KBM-7 (cell line): Measurements from ENCODE around the gene BTBD9.

Experiments
- DNase-seq: peaks from one replicate; pipeline ENCODE4 v3.0.0-alpha.2; 2015
- in situ Hi-C: fragments of 300-500 bp; cut with MboI; formaldehyde crosslinking; loops from 2 replicates; pipeline ENCODE4 v1.14.3; 2020; ENCODE audit warnings: low sequenced_read_pairs, low pct_unique_long_range_greater_than_20kb, mixed read lengths

Gene BTBD9

DNA sequence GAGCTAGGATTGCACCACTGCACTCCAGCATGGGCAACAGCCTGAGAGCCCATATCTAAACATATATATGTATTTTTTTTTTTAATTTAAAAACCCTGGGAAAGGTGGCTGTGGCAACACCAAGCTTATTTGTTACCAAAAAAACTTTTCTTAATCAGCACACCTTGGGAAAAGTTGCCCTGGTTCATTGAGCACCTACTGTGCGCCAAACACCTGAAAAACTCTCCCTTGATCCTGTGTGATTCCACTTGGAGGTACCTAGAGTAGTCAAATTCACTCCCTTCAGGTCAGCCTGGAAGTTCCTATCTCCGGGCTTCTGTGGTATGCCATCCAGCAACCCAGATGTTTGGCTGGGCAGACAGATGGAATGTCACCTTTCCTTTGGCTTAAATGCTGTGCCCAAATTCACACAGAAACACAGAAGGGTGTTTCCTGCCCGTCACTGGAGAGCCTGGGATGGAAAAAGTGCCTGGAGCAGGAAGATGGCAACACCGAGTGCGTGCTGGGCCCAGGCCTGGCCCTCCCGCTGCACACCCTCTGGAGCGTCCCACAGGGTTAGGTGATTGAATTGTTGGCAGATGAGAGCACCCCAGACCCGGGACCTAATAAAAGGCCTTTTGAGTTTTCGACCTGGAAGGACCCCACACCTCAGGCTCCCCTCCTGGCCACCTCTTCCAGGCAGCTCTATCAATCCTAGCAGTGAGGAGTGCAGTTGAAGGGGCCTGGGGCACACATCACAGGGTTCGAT, 482.7 kb downstream of the BTBD9 start:
- in situ Hi-C loops: no loop called here

DNA sequence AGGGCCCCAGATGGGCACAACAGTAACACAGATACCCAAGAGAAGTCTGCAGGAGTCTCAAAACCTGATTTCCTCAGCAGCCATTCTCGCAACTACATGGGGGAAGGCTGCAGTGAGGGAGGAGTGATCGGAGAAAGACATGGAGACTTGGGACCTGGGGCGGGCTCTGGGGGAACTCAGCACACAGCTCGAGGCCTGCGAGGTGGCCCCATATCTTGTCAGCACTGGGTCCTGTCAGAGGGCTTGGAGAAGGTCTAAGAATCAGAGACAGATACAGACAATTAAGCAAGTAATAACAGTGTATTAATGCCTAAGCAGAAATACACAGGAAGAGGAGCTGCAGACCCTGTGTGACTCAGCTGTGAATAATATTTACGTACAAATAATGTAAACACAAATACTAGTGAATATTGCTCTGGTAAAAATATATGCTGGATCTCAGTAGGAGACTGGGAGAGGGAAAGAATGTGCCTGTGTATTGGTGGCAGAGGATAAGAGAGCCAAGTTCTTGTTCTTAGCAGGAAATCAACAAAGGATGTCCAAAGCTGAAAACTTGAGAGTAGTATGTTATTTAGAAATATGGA, 484.0 kb downstream of the BTBD9 start:
- in situ Hi-C loops: no loop called here
- no peak for DNase-seq

More for the DNA sequence above, 482.7 kb downstream of the BTBD9 start:
- DNase-seq: no peak

DNA sequence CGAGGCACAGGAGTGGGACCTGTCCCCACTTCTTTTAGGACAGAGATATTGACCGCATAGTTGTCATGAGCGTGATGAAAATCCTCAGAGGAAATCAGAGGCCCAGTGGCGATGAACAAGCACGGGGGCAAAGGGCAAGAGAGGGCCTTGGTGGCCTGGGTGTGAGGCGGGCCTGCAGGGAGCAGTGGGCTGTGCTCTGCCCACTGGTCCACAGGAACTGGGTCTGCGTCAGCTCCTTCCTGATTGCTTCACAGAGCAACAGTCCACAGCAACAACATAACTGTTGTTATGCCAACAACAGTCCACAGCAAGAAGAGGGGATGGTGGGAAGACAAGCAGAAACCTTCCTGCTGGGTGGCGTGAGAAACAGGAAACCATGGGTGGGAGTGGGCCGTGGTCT, 484.6 kb downstream of the BTBD9 start:
- in situ Hi-C loops: no loop called here

DNA sequence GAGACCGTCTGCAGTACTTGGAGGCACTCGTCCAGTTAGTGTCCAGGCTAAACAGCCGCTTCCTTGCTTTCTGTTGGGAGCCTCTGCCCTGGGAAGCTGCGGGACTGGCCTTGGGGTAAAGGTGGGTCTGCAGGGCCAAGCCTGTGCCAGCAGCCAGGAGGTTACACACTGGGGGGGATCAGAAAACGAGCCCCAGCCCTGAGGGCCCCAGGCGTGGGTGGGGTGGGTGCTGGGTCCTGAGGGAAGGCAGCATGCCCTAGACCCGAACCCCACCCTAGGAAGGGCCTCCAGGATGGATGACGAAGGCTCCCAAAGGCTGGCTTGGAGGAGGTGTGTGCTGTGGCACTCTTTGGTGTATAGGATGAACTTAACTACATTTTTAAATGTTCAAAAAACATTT, 485.0 kb downstream of the BTBD9 start:
- no peak for DNase-seq
- in situ Hi-C loops: no loop called here

More for the DNA sequence above, 484.6 kb downstream of the BTBD9 start:
- DNase-seq: no peak

DNA sequence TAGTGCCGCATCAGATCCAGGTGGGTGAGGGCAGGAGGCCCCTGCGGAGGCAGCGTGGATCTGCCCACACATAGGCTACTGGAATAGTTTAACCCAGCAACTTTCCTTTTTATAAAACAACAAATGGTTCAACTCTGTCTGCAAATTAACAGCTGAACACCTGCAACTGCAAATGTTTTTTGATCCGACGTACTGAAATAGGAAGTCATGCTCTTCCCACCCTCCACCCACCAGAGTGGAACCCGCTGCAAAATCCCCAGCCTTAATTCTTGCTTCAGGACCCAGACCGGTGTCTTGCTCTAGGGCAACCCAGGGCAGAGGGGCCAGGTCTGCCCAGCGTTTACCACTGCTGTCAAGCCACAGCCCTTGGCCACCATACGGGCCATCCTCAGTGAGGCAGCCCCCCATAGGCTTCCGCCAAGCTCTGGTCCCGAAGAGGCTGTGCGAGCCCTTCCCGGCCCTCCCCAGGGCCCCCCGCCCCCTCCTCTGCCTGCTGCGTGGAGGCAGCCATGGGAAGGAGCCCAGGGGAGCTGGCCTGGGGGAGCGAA, 485.9 kb downstream of the BTBD9 start:
- in situ Hi-C loops: no loop called here
- no peak for DNase-seq

DNA sequence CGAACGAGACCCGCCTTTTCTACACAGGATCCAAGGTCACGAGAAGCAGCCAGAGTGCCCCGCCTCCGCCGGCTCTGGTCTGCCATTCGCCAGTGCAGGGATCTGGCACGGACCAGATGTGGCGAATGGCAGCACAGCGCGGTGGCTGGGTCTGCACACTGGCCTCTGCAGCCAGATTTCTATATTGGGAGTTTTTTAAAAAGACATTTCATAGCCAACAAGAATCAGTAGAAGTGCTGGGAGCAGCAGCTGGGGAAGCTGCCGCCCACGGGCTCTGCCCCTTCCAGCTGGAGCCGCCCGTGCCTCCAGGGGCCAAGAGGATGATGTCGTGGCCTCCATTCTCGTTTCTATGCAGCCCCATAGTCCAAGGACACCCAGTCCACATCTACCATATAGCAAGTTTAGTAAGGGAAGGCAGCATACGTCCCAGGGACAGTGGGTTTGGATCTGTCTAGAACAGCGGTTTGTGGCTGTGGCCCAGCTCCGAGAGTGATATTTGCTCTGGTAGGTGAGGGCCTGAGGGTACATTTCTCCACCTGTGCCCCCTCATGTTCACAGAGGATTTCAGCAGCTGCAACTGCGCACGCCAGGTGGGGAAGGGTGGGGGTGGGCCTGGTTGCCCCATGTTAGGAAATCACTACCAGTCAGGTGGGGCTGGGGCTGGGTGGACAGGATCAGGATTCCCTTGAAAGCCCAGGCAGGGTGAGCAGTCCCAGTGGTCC, 486.5 kb downstream of the BTBD9 start:
- no peak for DNase-seq
- in situ Hi-C loops: no loop called here

DNA sequence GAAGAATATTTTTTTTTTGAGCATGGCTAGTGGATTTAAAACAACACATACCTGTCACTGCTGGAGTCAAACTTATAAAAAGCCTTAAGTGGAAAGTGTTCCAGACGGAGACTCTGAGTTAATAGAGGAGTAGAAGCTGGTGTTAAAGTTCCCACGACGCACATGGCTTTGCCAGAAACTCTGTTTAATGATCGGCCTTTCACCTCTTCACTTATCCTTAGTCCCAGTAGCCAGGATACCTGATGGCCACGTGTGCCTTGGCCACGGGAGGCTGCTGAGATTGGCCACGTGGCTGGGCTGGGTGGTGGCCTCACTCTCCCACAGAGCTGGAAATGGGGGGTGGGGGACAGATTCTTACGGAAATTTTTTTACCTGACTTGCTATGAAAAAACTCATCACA, 487.1 kb downstream of the BTBD9 start:
- no peak for DNase-seq

DNA sequence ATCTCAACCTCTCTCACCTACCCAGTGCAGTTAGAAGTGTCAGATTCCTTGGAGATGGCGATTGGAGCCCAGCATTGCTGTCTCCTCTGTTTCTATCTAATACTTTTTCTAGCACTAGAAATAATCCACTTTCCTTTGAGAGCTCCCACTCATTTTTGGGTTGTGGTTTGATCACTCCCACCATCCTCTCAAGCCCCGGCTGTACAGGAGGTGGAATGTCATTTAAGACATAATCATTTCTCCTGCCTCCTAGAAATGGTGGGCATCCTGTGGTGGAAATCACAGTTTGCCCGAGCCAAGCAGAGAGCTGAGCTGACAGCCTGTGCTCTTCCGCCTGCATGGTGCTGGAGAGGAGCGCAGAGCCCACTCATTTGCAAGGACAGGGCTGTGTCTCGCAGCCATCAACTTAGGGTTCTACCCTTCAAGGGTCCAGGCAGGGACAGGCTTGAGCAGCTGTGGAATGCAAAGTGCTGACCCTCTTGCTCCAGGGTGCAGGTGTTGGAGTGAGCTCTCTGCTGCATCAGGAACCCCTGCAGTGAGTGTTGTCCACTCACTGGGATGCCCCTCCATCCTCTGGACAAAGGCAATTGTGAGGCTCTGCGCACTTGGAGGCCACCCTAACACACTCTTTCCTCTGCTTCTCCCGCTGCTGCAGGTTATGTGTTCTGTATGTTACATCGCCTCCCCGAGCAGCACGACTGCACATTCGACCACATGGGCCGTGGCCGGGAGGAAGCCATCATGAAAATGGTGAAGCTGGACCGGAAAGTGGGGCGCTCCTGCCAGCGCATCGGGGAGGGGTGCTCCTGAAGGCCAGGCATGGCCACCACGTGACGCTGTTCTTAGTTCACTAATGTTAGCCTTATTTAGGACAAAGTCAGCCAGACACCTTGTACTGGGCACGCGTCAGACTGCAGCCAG, 487.9 kb downstream of the BTBD9 start:
- no peak for DNase-seq
- in situ Hi-C loops: no loop called here

More for the DNA sequence above, 487.1 kb downstream of the BTBD9 start:
- in situ Hi-C loops: no loop called here

DNA sequence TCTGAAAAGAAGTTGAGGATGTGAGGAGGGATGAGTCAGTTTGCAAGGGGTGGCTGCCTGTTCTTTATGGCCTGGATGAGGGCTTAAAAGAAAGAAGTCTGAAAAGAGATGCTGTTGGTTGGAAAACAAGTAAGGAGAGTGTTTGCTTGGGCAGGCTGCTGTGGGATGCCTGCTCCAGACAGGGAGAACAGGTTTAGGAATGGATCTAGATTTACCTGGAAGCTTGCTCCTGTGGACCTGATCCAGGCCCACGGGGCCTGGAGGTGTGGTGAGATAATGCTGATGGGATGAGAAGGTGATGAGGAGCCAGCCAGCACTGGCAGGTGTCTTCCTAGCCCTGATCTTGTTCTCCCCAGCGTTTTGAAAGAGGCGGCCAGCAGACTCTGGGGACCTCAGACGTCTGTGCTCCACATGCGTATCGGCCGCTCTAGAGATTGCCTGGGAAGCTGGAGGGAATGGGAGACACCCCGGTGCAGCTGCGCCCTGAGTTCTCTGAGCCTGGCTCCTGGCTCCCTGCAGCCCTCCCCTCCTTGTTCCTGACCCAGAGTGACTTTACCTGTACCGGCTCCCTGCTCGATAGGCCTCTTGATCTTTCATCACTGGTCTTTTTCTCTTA, 488.9 kb downstream of the BTBD9 start:
- DNase-seq: no peak
- in situ Hi-C loops: no loop called here

DNA sequence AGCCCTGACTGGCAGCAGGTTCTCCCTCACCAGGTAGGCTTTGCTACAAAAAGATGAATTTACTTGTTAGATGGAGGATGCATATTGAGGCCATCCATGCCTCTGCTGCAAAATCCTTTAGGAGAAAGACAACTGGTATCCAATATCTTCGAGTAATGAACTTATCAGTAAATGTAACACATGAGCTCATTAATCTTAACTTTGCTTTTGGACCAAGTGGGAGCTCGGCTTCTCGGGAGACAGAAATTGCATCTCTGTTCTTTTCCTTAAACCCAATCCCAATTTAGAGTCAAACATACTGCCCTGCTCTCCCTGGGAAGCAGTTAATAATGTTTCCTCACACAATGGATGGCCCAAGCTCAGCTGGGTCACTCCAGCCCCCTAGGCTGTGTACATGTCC, 489.7 kb downstream of the BTBD9 start:
- no peak for DNase-seq
- in situ Hi-C loops: no loop called here

DNA sequence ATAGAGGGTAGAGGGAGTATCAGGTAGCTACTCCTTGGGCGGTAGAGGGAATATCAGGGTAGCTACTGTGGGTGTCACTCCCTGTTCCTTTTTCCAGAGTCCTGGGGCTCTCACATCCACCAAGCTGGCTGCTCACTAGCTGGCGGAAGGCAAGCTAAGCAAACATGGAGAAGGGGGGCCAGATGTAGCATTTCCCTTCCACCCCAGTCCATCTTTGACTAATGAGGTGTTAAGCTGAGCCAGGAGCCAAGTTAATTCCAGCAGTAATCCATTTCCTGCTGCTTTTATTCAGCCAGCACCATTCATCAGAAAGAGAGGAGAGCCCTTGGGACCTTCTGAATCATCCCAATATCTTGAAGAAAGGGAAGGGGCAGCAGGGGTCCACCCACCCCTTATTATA, 490.2 kb downstream of the BTBD9 start:
- in situ Hi-C loops: no loop called here
- no peak for DNase-seq

DNA sequence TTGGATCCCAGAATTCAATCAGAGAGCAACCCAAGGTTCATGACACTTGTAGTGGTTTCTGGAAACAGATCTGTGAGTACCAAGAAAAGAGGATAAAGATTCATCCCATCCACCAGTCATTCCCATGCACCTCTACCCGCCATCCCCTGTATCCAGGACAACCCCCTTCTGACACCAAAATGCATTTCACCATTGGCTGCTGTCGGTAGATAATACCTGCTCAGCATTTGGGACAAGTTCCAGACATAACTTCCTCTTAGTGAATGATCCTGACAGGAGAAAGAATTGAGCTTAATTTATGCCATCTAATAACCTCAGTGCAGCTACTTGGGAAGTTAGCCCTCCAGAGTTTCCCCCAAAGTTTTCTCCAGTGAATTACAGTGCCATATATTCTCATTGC, 491.1 kb downstream of the BTBD9 start:
- in situ Hi-C loops: no loop called here
- DNase-seq: no peak

DNA sequence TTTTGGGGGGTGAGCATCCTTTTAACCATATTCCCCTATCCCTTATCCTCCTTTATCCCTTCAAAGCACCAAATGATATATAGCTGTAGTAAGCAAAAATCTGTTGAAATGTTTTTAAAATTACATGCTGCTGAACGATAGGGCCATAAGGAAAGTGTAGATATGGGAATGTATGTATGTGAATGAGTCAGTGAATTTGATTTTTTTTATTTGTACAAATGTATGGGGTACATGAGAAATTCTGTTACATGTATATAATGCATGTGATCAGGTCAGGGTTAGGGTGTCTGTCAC, 493.0 kb downstream of the BTBD9 start:
- in situ Hi-C loops: no loop called here
- DNase-seq: no peak

DNA sequence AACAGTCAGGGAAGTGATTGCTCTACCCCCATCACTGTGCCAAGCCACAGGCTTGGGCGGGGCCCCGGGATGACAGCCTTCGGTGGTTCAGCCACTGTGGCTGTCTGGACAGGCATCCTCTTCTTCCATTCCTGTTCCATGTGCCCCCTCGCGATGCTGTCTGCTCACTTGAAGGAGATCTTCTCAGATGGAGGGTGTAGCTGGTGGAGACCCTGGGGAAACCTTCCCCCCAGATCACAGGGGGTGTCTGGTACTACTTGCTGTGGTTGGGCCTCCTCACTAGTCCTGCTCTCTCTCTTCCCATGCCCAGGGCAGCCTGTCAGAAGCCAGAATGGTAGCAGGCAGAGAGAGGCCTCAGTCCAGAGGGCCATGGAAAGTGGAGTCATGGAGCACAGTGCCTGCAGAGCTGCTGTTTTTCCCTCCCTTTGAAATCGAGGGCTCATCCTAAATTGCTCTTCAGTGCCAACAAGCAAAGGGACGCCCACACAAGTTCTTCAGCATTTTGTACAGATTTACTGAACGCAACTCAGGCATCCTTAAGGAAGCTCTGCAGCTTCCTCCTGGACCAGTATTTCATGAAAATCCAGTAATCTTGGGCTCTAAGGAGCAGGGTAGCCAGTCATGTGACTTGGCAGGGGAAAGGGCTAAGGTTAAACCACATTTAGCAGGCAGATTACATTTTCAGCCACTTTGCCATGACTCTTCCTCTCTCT, 493.6 kb downstream of the BTBD9 start:
- no peak for DNase-seq
- in situ Hi-C loops: no loop called here

DNA sequence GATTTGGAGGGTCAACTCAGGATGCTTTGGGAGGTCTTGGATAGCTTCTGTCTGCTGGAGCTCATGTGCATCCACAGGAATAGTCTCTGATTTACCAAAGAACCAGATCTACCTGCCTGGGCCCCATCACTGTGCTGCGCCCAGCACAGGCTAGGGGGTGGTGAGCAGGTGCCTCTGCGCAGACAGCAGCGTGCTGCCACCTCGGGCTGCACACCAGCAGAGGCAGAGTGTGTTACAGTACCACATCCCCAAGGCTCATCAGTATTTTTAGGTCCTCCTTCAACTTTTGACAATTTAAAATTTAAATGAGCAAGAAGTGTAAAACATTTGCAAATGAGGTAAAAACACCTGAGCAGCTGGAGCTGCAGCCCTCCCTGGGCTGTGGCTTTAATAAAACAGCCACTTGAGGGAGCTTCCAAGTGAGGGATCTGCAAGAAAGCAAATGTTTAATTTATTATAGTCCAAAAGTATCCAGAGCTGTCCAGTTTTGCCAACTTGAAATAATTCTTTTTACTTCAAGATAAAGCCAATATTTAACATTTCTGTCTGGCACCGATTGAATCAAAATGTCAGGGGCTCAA, 495.3 kb downstream of the BTBD9 start:
- DNase-seq: no peak
- in situ Hi-C loops: no loop called here

DNA sequence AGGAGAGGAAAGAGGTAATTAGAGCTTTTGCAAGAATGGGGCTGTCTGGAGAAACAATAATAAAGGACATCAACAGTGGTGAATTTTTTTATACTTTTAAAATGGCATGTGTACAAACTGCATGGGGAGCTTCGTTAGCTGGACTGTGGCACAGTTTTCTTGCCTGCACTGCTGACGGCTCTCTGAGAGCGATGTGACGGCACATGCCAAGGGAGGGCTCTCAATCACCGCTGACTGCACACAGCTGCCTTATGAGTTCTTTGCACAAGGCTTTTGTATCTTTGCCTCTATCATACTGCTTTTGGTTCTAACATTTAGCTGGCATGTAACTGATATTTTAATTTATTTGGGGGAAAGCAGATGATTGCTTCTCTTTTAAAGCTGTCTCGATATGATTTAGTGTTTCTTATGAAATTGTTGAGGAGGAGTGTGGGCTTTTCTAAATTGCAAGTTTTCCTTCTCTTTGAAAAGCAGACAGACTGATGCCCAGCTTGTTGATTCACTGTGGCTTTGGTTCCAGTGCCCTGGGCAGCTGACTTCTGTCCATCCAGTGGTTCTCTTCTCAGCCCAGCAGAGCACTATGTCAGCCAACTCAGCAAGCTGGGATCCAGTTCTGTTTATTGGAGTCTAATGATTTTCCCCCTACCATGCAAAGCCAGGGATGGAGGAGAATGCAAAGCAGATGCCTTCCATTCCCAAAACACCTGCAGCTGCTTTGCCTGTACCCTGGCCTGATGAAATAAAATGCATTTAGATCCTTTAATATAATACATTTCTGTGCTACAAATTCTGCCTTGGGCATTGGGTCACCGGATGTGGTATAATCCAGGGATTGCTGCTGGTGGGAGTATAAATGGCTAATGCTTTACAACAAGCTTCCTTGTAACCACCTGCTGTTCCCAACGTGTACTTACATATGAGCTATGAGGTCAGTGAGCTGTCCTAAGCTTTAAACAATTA, 496.3 kb downstream of the BTBD9 start:
- DNase-seq: no peak
- in situ Hi-C loops: no loop called here
